NCI-H748 (cell line): ENCODE measurements around the gene RXRA.

Experiments used
- DNase-seq: peaks from one replicate; lab custom pipeline; 2025; ENCODE audit not compliant: unreplicated experiment; lab: John Stamatoyannopoulos, UW

Gene RXRA

GRCh38 chr9:134325813-134326723 lies at the start of gene RXRA:
RXRA (plus strand) TSS chr9:134326455; CDS start chr9:134326632, 177 bp downstream.
- DNase-seq: peak; percentile 88

DNA sequence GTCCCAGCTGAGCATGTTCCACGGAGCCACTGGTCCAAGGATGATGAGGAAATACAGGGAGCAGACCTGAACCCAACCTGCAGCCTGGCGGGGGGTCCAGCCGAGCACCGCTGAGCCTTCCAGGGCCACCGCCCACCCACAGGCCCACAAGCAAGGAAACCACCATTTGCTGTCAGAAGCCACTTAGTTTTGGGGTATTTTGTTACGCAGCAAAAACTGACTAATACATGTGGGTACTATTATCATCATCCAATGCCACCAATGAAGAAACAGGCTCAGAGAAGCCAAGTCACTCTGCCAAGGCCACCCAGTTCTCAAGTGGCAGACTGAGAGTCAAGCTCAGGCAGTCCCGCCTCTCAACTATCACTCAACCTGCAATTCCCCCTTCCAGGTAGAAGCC lies 48.0 kb upstream of the RXRA start:
- DNase-seq: no peak

DNA sequence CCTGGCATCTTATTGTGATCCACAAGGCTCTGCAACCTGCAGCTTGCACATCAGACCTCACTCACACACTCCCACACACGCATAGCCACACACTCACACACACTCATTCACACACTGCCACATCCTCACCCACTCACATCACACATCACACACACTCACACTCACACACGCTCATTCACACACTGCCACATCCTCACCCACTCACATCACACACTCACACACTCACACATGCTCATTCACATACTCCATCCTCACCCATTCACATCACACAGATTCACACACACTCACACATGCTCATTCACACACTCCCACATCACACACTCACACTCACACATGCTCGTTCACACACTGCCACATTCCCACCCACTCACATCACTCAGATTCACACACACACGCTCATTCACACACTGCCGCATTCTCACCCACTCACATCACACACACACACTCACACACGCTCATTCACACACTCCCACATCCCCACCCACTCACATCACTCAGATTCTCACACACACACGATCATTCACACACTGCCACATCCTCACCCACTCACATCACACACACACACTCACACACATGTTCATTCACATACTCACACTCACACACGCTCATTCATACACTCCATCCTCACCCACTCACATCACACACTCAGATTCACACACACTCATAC lies 47.1 kb upstream of the RXRA start:
- no peak for DNase-seq

- DNase-seq: no peak
Observed at GRCh38 chr9:134282138-134282650, 44.1 kb upstream of the RXRA start.

- peak; percentile 24 for DNase-seq
Observed at GRCh38 chr9:134283111-134283515, 43.1 kb upstream of the RXRA start.

DNA sequence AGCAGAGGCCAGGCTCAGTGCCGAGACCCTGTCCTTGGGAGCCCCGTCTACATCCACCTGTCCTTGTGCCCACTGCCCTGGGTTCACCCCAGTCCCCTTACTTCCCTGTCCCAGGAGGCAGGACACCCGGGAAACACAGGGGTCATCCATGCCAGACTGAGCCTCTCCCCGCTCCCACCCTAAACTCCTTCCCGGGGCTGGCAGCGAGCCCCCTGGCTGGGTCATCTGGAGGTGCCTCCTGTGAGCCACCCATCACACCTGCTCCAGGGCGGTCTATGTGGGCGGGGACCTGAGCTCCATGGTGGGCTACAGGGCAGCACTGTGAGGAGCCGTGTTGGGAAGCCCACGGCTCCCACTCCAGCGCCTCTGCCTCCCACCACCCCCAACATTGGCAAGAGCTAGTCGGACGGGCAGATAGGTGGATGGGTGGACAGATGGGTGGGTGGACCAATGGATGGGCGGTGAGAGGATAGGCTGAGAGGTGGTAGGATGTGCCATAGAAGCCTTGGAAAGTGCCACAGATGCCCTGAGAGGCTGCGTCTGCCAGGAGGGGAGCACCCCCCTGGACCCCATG lies 42.5 kb upstream of the RXRA start:
- no peak for DNase-seq

DNA sequence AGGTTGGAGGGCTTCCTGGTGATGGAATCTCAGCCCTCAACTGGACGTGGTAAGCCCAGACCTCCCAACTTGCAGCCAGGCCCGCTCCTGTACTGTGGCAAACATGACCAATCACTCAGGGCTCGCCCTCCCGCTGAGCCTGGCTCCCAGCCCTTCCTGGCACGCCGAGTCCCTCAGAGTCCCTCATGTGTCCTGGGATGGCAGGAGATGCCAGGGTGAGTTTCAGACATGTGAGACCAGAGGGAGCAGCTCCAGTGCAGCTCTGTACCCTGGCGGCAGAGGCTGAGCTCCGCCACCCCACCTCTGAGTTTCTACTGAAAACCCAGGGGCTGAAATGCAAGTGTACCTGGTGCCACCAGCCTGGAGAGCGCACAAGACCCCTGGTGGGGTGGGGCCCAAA lies 42.0 kb upstream of the RXRA start:
- no peak for DNase-seq

- DNase-seq: no peak
Observed at GRCh38 chr9:134284741-134285140, 41.5 kb upstream of the RXRA start.

GRCh38 chr9:134285215-134285845 lies 40.9 kb upstream of the RXRA start:
- no peak for DNase-seq

DNA sequence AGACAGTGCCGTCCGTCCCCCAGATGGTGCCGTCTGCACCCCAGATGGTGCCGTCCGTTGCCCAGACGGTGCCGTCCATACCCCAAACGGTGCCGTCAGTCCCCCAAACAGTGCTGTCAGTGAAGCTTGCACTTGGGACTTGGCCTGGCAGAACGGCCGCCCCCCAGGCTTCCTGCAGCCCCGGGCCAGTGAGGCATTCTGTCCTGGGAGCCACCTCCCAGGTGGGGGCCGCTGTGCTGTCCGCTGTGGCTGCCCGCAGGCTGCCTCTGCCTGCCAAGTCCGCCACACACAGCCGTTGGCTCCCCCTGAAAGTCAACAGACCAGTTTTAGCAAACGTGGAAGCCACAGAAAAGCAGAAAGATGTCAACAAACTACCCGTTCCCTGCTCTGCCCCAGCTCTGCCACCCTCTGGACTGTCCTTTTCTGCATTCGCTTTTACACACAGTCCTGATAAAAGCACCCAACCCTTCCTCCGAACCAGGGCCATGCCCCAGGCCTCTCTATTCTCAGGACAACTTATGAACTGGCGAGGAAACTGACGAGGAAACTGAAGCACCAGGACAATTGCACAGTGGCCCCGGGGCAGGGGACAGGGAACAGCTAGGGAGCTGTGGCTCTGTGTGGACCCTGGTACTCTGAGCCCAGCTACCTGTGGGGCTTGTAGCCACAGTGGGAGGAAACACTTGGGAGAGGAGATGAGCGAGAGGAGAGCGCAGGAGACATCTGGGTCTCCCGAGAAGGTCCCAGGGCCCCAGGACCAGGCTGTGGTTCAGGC lies 39.6 kb upstream of the RXRA start:
- no peak for DNase-seq

DNA sequence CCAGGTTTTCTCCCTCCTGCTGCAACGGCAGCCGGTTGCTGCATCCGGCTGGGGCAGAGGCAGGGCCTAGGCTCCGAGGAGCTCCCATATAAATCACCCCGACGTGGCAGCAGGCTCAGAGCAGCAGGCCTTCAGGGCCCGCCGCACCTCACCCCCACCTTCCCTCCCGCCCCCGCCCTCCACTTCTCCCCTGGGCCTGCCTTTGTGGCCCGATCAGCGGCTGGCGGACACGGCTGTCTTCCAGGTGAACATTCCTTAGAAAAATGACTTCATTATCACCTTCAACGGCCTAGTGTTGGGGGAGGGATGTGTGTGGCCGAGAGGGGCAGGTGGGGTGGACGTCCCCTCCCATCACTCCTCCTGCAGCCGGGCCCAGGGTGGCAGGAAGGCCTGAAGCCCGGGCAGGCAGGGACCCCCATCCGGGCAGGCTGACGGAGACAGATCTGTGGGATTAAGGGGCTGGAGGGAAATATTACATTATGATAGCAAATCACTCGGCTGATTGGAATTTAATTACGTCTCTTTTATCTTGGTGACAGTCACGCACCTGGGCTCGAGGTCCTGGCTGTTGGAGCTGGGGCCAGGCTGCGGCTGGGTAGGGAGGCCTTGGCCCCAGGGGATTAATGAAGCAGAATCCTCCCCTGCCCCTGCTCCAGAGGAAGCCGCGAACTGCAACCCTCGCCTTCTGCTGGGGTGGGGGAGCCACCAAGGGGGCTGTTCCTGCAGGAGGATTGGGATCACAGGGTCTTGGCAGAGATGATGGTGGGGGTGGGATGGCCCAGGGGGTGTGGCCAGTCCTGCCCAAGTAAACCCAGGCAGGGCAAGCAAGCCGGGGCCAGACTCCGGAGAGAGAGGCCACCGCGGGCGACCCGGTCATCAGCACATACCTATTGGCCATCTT lies 38.4 kb upstream of the RXRA start:
- peak; percentile 32 for DNase-seq

GRCh38 chr9:134288746-134289145 lies 37.5 kb upstream of the RXRA start:
- DNase-seq: no peak

- DNase-seq: no peak
Observed at GRCh38 chr9:134289241-134289875, 36.9 kb upstream of the RXRA start.

- no peak for DNase-seq
Observed at GRCh38 chr9:134290603-134291451, 35.4 kb upstream of the RXRA start.

- DNase-seq: no peak
Observed at GRCh38 chr9:134291452-134291881, 34.8 kb upstream of the RXRA start.

GRCh38 chr9:134291961-134292871 lies 34.0 kb upstream of the RXRA start:
- no peak for DNase-seq

- DNase-seq: no peak
Observed at GRCh38 chr9:134293031-134293521, 33.2 kb upstream of the RXRA start.
